Measurements from ENCODE around the gene LMNA.

- TF ChIP-seq CTCF (conservative IDR thresholded peaks at IDR 0.05; ENCODE audit: low read length): peak; percentile 82
- TF ChIP-seq EZH2phosphoT487 (IDR thresholded peaks at IDR 0.05; ENCODE audit: borderline replicate concordance): no peak
Measured at GRCh38 chr1:156146020-156146768, 31.7 kb downstream of the LMNA start.

All from Loucy (cell line).